HEK293 (cell line): Measurements from ENCODE around the gene CD74.

Experiments used
- CTCF ChIA-PET: fragments of 350-600 bp; formaldehyde crosslinking; extraction: SDS; loops from one replicate; lab custom pipeline; 2021; ENCODE audit warnings: antibody characterized with exemption; lab: Yijun Ruan, JAX
- POLR2A ChIA-PET: fragments of 300-600 bp; formaldehyde crosslinking; extraction: SDS; loops from one replicate; lab custom pipeline; 2020; ENCODE audit warnings: antibody characterized with exemption, inconsistent platforms; lab: Yijun Ruan, JAX
- H3K27ac ChIP-seq: fragments of 200-500 bp; sonication (Bioruptor generic); 2 replicates; pipeline ENCODE4 v1.5.1; 2014; ENCODE audit warnings: low read depth, low read length, control low read depth, inconsistent platforms; ENCODE audit errors: extremely low read depth
- H3K36me3 ChIP-seq, 2 experiments: fragments of 200-500 bp in 1 of 2; sonication (Bioruptor generic) in 1 of 2; 1 replicate in 1 of 2; 2 replicates in 1 of 2; pipeline ENCODE4 v1.5.1; 2014 to 2017; ENCODE audit warnings: inconsistent platforms in 2 of 2, low read length in 2 of 2; ENCODE audit not compliant: control insufficient read depth in 2 of 2, insufficient read depth in 1 of 2
- H3K4me1 ChIP-seq: fragments of 200-500 bp; sonication (Bioruptor generic); 2 replicates; pipeline ENCODE4 v1.5.1; 2014; ENCODE audit warnings: mild to moderate bottlenecking, low read length, inconsistent platforms; ENCODE audit not compliant: control insufficient read depth, insufficient read depth
- H3K4me3 ChIP-seq: 2 replicates; pipeline ENCODE4 v1.5.1; 2011; ENCODE audit warnings: low read depth, mild to moderate bottlenecking, control low read depth, low read length, moderate library complexity
- H3K9me3 ChIP-seq: fragments of 200-500 bp; sonication (Bioruptor generic); 2 replicates; pipeline ENCODE4 v1.5.1; 2014; ENCODE audit warnings: low read depth, low read length, inconsistent platforms; ENCODE audit not compliant: control insufficient read depth, insufficient read depth
- EGR2 ChIP-seq: fragments of 450-650 bp; formaldehyde crosslinking; IDR thresholded peaks from 2 replicates; pipeline ENCODE4 v1.5.1; 2016; ENCODE audit warnings: low read depth, missing biosample characterization, missing genetic modification characterization
- FEZF1 ChIP-seq: fragments of 450-650 bp; formaldehyde crosslinking; IDR thresholded peaks from 2 replicates; pipeline ENCODE4 v1.5.1; 2016; ENCODE audit warnings: missing biosample characterization, missing genetic modification characterization
- GLIS1 ChIP-seq: fragments of 450-650 bp; formaldehyde crosslinking; IDR thresholded peaks from 2 replicates; pipeline ENCODE4 v1.5.1; 2016; ENCODE audit warnings: missing biosample characterization, missing genetic modification characterization
- HOXD13 ChIP-seq: sonication (generic); formaldehyde crosslinking; IDR thresholded peaks from 2 replicates; pipeline ENCODE4 v1.8.0; 2022; ENCODE audit warnings: missing genetic modification reagents, borderline replicate concordance
- MZF1 ChIP-seq: fragments of 450-650 bp; formaldehyde crosslinking; IDR thresholded peaks from 2 replicates; pipeline ENCODE4 v1.5.1; 2017; ENCODE audit warnings: missing biosample characterization, missing genetic modification characterization, borderline replicate concordance
- OSR2 ChIP-seq: fragments of 450-650 bp; formaldehyde crosslinking; IDR thresholded peaks from 2 replicates; pipeline ENCODE4 v1.5.1; 2016; ENCODE audit warnings: missing biosample characterization, missing genetic modification characterization
- SETDB1 ChIP-seq: IDR thresholded peaks from one replicate; pipeline ENCODE4 v1.6.1; 2017; ENCODE audit warnings: mild to moderate bottlenecking, low read length, moderate library complexity, mixed read lengths; ENCODE audit not compliant: insufficient read length
- TCF7L2 ChIP-seq: IDR thresholded peaks from 2 replicates; pipeline ENCODE4 v1.6.1; 2011; ENCODE audit warnings: low read depth, mild to moderate bottlenecking, inconsistent platforms, low read length, moderate library complexity, borderline replicate concordance
- ZFHX2 ChIP-seq: fragments of 450-650 bp; formaldehyde crosslinking; conservative IDR thresholded peaks from 2 replicates; pipeline ENCODE4 v1.5.1; 2016; ENCODE audit warnings: missing biosample characterization, missing genetic modification characterization
- ZNF121 ChIP-seq: fragments of 450-650 bp; formaldehyde crosslinking; IDR thresholded peaks from 2 replicates; pipeline ENCODE4 v1.5.1; 2016; ENCODE audit warnings: missing biosample characterization, missing genetic modification characterization
- ZNF174 ChIP-seq: fragments of 450-650 bp; formaldehyde crosslinking; IDR thresholded peaks from 2 replicates; pipeline ENCODE4 v1.5.0; 2017; ENCODE audit warnings: missing biosample characterization, mild to moderate bottlenecking, missing genetic modification characterization
- ZNF2 ChIP-seq: fragments of 450-650 bp; formaldehyde crosslinking; IDR thresholded peaks from 2 replicates; pipeline ENCODE4 v1.5.1; 2016; ENCODE audit warnings: missing biosample characterization, missing genetic modification characterization
- ZNF223 ChIP-seq: fragments of 450-650 bp; formaldehyde crosslinking; IDR thresholded peaks from 2 replicates; pipeline ENCODE4 v1.5.1; 2016; ENCODE audit warnings: missing biosample characterization, missing genetic modification characterization
- ZNF239 ChIP-seq: fragments of 450-650 bp; formaldehyde crosslinking; IDR thresholded peaks from 2 replicates; pipeline ENCODE4 v1.5.1; 2016; ENCODE audit warnings: missing biosample characterization, missing genetic modification characterization
- ZNF302 ChIP-seq: fragments of 450-650 bp; formaldehyde crosslinking; IDR thresholded peaks from 2 replicates; pipeline ENCODE4 v1.5.1; 2016; ENCODE audit warnings: missing biosample characterization, missing genetic modification characterization, low read depth
- ZNF341 ChIP-seq: fragments of 450-650 bp; formaldehyde crosslinking; IDR thresholded peaks from 2 replicates; pipeline ENCODE4; 2016; ENCODE audit warnings: low read depth, missing biosample characterization, missing genetic modification characterization
- ZNF433 ChIP-seq: fragments of 450-650 bp; formaldehyde crosslinking; IDR thresholded peaks from 2 replicates; pipeline ENCODE4 v1.5.1; 2016; ENCODE audit warnings: missing biosample characterization, missing genetic modification characterization, low read depth
- ZNF521 ChIP-seq: fragments of 450-650 bp; formaldehyde crosslinking; IDR thresholded peaks from 2 replicates; pipeline ENCODE4 v1.5.1; 2017; ENCODE audit warnings: missing biosample characterization, mild to moderate bottlenecking, missing genetic modification characterization
- ZNF621 ChIP-seq: fragments of 450-650 bp; formaldehyde crosslinking; IDR thresholded peaks from 2 replicates; pipeline ENCODE4 v1.5.1; 2017; ENCODE audit warnings: missing biosample characterization, missing genetic modification characterization
- ZNF76 ChIP-seq: fragments of 450-650 bp; formaldehyde crosslinking; IDR thresholded peaks from 2 replicates; pipeline ENCODE4; 2016; ENCODE audit warnings: low read depth, missing biosample characterization, missing genetic modification characterization, borderline replicate concordance
- ZNF785 ChIP-seq: fragments of 450-650 bp; formaldehyde crosslinking; IDR thresholded peaks from 2 replicates; pipeline ENCODE4 v1.5.1; 2016; ENCODE audit warnings: missing biosample characterization, missing genetic modification characterization
- ZNF830 ChIP-seq: fragments of 450-650 bp; IDR thresholded peaks from 2 replicates; pipeline ENCODE4 v1.5.0; 2018; ENCODE audit warnings: missing biosample characterization, missing genetic modification characterization, low read depth, mild to moderate bottlenecking, moderate library complexity
- TF ChIP-seq, protein P1 (sequence below): fragments of 450-650 bp; formaldehyde crosslinking; IDR thresholded peaks from 2 replicates; pipeline ENCODE4 v1.5.1; 2016; ENCODE audit warnings: missing biosample characterization, missing genetic modification characterization
- TF ChIP-seq, protein P2 (sequence below): fragments of 450-650 bp; formaldehyde crosslinking; IDR thresholded peaks from 2 replicates; pipeline ENCODE4 v1.5.1; 2016; ENCODE audit warnings: missing biosample characterization, missing genetic modification characterization, low read depth
- TF ChIP-seq, protein P3 (sequence below): fragments of 450-650 bp; formaldehyde crosslinking; IDR thresholded peaks from 2 replicates; pipeline ENCODE4 v1.5.1; 2016; ENCODE audit warnings: missing biosample characterization, missing genetic modification characterization, borderline replicate concordance

The CD74 gene

DNA sequence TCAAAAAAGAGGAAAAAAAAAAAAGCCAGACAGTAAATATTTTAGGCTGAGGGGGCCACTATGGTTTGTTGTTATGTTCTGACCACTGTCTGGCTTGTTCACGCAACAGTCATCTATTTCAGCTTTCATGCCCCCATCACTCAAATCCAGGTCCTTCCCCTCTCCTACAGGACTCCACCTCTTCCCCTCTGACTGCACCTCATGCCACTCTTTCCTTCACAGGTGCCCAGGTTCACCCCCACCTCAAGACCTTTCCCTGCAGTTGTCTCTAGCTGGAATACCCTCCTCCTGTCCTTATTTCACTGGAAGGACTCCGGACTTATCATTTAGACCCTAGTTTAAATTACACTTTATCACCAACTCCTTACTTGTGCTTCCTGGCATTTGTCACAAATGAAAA is 33.4 kb upstream of the CD74 start (continued):
- TF ChIP-seq ZNF223 (tag by site-specific recombination): no peak
- no peak for TF ChIP-seq ZNF433 (tag by site-specific recombination)

DNA sequence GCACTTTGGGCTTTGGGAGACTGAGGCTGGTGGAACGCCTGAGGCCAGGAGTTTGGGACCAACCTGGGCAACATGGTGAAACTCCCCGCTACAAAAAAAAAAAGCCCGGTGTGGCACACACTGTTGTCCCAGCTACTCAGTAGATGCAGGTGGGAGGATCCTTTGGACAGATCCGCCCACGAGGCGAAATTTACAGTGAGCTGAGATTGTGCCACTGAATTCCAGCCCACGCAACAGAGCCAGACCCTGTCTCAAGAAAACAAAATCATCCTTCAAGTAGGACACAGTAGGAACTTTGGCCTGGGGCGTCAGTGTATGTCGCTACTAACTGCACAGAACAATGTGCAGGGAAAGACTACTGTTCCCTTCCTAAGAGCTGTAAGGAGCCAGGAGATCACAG is 32.1 kb upstream of the CD74 start:
- H3K36me3 ChIP-seq: peaks cover 29 to 61% of the 10 kb centered on the region in 2 experiments
- POLR2A ChIA-PET: no interaction called here
- CTCF ChIA-PET: interaction anchor here (0.7 to 1.9 kb wide), 2 partner anchors 10 to 379 kb away, joined by 3 to 7 read pairs; no protein-coding TSS in a partner anchor
- TF ChIP-seq OSR2 (tag by site-specific recombination): peak; percentile 49; the same call in 1 of the 2 replicates
- TF ChIP-seq ZNF785 (tag by site-specific recombination): no peak
- TF ChIP-seq SETDB1: no peak
- TF ChIP-seq EGR2 (tag by site-specific recombination): peak; percentile 84
- no peak for TF ChIP-seq ZNF76 (tag by site-specific recombination)
- TF ChIP-seq ZFHX2: peak; percentile 87
- H3K4me3 ChIP-seq: no peak overlapping the region
- H3K27ac ChIP-seq: no peak overlapping the region
- H3K9me3 ChIP-seq: no peaks in the 10 kb centered on the region
- H3K4me1 ChIP-seq: peaks cover 6% of the 10 kb centered on the region

DNA sequence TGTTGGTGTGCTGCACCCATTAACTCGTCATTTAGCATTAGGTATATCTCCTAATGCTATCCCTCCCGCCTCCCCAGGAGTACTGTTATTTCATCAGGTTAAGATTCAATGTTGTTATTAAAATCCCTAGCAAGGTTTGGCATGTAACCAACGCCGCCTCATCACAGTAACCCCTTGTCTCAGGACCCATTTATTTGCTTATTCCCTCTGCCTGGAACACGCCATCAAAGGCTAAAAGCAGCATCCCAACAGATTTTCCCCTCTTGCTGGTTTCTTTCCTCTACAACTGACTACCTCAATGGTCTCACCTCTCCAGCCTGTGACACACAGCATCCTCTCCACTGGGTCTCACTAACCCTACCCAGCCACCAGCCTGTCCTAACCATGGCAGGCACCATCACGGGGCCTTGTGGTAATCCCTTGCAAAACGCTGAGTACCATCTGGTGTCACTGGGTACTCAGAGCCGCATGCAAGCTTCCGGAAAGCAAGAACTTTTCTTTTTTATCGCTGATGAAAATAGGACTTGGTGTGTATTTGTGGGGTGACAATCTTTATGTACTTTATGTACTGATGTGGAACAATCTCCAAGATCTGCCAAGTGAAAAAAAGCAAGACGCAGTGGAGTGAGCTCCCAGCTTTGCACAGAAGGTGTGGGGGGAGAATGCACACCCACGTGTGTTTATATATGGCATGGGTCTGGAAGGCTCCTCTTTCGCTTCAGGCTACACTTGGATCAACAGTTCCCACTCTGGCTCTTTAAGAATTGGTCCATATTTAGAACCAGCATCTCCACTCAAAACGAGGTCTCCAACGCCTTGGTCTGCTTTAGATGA is 30.7 kb upstream of the CD74 start:
- no peaks in the 10 kb centered on the region for H3K9me3 ChIP-seq
- POLR2A ChIA-PET: interaction anchor here (1.3 kb wide), 1 partner anchor 65 kb away, joined by 3 read pairs; no protein-coding TSS in a partner anchor
- no peak overlapping the region for H3K4me3 ChIP-seq
- peaks cover 6% of the 10 kb centered on the region for H3K4me1 ChIP-seq
- CTCF ChIA-PET: interaction anchor here (0.6 to 1.9 kb wide), 4 partner anchors 9 to 724 kb away, joined by 3 to 7 read pairs (median 4); no protein-coding TSS in a partner anchor
- peaks cover 29 to 54% of the 10 kb centered on the region in 2 experiments for H3K36me3 ChIP-seq
- H3K27ac ChIP-seq: no peak overlapping the region
- no peak for TF ChIP-seq HOXD13 (CRISPR knock-in tag)
- no peak for TF ChIP-seq ZNF341 (tag by site-specific recombination)
- 0 out of 2 replicates have a peak, but pooled peaks have one; percentile 14 for TF ChIP-seq ZNF2 (tag by site-specific recombination)
- peak; percentile 49; the same call in 1 of the 2 replicates for TF ChIP-seq ZFHX2
- TF ChIP-seq, protein P1, sequence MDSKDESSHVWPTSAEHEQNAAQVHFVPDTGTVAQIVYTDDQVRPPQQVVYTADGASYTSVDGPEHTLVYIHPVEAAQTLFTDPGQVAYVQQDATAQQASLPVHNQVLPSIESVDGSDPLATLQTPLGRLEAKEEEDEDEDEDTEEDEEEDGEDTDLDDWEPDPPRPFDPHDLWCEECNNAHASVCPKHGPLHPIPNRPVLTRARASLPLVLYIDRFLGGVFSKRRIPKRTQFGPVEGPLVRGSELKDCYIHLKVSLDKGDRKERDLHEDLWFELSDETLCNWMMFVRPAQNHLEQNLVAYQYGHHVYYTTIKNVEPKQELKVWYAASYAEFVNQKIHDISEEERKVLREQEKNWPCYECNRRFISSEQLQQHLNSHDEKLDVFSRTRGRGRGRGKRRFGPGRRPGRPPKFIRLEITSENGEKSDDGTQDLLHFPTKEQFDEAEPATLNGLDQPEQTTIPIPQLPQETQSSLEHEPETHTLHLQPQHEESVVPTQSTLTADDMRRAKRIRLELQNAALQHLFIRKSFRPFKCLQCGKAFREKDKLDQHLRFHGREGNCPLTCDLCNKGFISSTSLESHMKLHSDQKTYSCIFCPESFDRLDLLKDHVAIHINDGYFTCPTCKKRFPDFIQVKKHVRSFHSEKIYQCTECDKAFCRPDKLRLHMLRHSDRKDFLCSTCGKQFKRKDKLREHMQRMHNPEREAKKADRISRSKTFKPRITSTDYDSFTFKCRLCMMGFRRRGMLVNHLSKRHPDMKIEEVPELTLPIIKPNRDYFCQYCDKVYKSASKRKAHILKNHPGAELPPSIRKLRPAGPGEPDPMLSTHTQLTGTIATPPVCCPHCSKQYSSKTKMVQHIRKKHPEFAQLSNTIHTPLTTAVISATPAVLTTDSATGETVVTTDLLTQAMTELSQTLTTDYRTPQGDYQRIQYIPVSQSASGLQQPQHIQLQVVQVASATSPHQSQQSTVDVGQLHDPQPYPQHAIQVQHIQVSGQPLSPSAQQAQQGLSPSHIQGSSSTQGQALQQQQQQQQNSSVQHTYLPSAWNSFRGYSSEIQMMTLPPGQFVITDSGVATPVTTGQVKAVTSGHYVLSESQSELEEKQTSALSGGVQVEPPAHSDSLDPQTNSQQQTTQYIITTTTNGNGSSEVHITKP (tag by site-specific recombination): 0 out of 2 replicates have a peak, but pooled peaks have one; percentile 45
- TF ChIP-seq TCF7L2: no peak
- TF ChIP-seq, protein P2, sequence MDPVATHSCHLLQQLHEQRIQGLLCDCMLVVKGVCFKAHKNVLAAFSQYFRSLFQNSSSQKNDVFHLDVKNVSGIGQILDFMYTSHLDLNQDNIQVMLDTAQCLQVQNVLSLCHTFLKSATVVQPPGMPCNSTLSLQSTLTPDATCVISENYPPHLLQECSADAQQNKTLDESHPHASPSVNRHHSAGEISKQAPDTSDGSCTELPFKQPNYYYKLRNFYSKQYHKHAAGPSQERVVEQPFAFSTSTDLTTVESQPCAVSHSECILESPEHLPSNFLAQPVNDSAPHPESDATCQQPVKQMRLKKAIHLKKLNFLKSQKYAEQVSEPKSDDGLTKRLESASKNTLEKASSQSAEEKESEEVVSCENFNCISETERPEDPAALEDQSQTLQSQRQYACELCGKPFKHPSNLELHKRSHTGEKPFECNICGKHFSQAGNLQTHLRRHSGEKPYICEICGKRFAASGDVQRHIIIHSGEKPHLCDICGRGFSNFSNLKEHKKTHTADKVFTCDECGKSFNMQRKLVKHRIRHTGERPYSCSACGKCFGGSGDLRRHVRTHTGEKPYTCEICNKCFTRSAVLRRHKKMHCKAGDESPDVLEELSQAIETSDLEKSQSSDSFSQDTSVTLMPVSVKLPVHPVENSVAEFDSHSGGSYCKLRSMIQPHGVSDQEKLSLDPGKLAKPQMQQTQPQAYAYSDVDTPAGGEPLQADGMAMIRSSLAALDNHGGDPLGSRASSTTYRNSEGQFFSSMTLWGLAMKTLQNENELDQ (tag by site-specific recombination): no peak
- TF ChIP-seq ZNF239: no peak
- no peak for TF ChIP-seq ZNF830 (tag by site-specific recombination)
- TF ChIP-seq ZNF121 (tag by site-specific recombination): no peak
- TF ChIP-seq ZNF621 (tag by site-specific recombination): no peak
- TF ChIP-seq, protein P3, sequence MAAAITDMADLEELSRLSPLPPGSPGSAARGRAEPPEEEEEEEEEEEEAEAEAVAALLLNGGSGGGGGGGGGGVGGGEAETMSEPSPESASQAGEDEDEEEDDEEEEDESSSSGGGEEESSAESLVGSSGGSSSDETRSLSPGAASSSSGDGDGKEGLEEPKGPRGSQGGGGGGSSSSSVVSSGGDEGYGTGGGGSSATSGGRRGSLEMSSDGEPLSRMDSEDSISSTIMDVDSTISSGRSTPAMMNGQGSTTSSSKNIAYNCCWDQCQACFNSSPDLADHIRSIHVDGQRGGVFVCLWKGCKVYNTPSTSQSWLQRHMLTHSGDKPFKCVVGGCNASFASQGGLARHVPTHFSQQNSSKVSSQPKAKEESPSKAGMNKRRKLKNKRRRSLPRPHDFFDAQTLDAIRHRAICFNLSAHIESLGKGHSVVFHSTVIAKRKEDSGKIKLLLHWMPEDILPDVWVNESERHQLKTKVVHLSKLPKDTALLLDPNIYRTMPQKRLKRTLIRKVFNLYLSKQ (tag by site-specific recombination): no peak
- no peak for TF ChIP-seq FEZF1
- TF ChIP-seq MZF1 (tag by site-specific recombination): peak; percentile 49; the same call in 1 of the 2 replicates
- no peak for TF ChIP-seq ZNF174
- 0 out of 2 replicates have a peak, but pooled peaks have one; percentile 15 for TF ChIP-seq EGR2 (tag by site-specific recombination)
- no peak for TF ChIP-seq GLIS1
- TF ChIP-seq ZNF521 (tag by site-specific recombination): no peak
- no peak for TF ChIP-seq ZNF302 (tag by site-specific recombination)
